CD4-positive, alpha-beta T cell treated with Interleukin-21 for 1 hour (primary cell): Measurements from ENCODE around the gene TACC3.

ENCODE experiments used
- DNase-seq: peaks from one replicate; pipeline ENCODE4 v3.0.0-alpha.2; 2020

The TACC3 gene

DNA sequence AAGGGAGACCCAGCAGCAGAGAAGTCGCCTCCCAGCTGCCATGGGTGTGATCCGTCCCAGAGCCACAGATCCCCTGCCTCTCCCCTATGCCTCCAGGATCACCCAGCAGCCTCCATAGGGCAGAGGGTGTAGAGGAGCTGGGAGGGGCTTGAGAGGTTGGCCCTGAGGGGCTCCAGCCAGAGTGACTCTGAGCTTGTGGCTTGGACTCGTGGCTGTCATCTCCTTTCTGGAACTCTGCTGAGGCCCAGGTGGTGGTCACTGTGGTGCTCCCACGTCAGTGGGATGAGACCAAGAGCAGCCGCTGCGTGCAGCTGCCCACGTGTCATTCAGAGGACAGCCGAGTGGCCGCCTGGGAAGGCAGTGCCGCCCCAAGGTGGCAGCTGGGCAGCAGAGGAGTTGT, 4.2 kb downstream of the TACC3 start:
- no peak for DNase-seq

DNA sequence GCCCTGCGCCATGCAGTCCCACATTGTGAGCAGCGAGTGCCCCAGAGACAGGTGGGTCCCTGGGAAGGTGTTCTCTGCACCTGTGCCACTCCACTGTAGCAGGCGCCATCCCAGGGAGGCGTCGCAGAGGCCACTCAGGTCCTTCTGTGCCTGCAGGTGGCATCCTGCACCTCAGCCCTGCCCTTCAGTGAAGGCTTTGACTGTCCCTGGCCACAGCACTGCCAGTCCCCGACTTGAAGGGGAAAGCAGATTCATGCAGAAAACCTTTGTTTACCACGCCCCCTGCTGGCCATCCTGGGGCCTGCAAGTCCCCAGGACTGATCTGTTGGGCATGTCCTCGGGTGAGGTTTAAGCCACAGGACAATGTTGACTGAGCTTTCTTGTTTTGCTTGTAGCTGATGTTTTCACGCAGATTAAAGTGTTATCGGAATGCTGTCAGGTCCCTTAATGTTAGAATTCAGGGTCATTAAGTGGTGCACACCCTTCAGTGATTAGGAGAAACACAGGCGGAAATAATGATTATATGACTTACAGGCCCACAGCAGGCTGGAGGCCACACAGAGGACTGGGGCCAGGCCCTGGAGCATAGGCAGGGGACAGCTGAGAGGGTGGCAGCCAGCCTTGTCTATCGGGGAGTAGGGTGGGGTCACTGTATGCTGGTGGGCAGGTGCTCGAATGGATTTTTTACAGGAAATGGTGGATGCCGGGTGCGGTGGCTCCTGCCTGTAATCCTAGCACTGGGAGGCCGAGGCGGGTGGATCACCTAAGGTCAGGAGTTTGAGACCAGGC, 5.0 kb downstream of the TACC3 start:
- peak; percentile 89 for DNase-seq

DNA sequence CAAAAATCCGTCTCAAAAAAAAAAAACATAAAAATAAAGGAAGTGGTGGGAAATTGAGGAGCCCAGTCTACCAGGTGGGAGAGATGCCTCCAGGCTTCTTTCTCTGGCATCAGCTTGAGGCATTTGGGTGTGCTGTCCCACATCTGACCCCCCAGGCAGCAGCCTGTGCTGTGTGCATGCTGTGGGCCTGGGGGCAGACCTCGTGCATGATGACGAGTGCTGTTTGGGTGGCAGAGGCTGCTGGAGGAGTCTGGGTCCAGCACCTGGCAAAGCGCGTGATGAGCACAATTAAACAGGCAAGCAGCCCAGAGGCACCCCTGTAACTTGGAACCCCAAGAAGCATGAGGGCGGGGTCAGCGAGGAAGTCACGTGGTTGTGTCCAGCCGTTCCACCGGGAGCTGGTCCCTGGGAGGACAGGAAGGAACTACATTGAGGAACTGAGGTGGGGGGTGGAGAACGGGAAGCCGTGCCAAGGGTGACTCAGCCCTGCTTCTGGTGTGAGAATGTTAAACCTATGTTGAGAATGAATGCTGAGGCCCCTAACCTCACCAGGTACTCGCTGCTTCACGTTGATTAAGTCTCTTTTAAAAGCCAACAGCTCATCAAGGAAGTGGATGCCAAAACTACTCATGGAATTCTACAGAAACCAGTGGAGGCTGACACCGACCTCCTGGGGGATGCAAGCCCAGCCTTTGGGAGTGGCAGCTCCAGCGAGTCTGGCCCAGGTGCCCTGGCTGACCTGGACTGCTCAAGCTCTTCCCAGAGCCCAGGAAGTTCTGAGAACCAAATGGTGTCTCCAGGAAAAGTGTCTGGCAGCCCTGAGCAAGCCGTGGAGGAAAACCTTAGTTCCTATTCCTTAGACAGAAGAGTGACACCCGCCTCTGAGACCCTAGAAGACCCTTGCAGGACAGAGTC, 6.1 kb downstream of the TACC3 start:
- no peak for DNase-seq

DNA sequence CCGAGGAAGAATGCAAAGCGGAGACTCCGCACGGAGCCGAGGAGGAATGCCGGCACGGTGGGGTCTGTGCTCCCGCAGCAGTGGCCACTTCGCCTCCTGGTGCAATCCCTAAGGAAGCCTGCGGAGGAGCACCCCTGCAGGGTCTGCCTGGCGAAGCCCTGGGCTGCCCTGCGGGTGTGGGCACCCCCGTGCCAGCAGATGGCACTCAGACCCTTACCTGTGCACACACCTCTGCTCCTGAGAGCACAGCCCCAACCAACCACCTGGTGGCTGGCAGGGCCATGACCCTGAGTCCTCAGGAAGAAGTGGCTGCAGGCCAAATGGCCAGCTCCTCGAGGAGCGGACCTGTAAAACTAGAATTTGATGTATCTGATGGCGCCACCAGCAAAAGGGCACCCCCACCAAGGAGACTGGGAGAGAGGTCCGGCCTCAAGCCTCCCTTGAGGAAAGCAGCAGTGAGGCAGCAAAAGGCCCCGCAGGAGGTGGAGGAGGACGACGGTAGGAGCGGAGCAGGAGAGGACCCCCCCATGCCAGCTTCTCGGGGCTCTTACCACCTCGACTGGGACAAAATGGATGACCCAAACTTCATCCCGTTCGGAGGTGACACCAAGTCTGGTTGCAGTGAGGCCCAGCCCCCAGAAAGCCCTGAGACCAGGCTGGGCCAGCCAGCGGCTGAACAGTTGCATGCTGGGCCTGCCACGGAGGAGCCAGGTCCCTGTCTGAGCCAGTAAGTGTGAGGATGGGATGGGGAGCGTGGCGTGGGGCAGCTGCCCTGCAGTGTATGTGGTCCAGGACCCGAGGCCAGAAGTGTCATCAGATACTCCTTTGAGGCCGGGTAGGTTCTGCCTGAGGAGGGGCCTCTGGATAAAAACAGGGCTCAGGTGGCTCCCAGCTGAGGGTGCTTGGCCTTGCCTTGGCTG, 7.0 kb downstream of the TACC3 start:
- DNase-seq: no peak

DNA sequence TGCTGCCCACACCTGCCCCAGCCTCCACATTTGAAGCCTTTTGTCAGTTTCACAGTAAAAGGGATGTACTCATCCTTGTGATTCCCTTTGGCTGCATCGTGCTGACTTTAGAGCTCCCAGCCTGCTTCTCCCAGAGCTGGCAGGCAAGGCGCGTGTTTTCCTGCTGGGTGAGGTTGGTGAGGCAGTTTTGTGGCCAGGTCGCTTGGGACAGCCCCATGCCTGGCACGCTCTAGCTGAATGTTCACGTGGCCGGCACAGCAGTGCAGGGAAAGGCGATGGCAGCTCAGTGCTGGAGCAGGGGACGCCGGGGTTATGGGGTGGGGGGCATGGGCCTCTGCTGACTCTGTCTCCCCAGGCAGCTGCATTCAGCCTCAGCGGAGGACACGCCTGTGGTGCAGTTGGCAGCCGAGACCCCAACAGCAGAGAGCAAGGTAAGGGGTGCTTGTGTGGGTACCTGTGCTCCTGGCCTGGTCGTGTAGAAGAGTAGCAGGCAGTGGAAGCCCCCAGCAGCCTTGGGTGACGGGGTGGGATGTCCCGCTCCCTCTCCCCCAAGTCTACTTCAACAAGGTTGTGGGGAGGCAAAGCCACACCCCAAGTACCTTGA, 9.3 kb downstream of the TACC3 start:
- DNase-seq: no peak

DNA sequence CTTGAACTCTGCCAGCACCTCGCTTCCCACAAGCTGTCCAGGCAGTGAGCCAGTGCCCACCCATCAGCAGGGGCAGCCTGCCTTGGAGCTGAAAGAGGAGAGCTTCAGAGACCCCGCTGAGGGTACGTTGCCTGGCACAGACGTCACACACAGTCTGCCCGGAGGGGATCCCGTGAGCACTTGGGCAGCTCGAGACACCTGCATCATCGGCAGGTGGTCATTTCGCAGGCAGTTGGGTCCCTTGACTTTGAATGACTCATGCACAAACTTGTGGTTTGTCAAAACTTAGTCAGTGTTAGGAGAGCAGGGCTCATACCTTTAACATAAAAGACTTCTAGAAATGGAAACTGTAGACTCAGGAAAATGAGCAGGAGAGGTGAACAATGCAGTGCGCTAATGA, 9.9 kb downstream of the TACC3 start:
- no peak for DNase-seq

DNA sequence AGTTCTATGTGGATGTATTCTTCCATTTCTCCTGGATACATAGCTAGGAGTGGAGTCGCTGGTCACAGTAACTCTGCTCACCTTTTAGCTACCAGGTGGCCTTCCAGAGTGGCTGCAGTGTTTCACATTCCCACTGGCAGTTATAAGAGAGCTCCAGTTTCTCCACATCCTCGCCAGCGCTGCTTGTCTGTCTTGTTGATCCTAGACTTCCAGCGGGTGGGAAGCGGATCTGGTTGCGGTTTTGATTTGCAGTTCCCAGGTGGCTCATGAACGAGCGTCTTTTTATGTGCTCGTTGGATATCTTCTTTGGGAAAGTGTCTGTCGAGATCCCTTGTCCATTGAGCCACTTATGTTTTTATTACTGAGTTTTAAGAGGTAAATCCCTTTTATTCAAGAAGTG, 11.6 kb downstream of the TACC3 start:
- DNase-seq: no peak

DNA sequence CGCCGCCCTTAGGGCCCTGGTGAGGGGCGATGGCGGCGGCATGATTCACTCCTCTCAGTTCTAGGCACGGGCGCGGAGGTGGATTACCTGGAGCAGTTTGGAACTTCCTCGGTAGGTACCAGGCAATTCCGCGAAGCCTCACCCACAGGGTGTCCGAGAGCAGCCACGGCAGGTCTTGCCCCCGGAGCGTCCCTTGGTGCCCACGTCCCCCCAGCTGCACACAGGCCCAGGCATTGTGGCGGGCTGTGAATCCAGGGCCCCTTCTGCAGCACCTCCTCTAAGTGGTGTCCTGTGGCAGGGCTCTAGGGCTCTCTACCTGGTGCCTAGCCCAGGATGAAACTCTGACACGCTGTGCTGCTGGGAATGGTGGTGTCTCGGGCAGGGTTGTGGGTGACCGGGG, 13.9 kb downstream of the TACC3 start:
- DNase-seq: no peak

DNA sequence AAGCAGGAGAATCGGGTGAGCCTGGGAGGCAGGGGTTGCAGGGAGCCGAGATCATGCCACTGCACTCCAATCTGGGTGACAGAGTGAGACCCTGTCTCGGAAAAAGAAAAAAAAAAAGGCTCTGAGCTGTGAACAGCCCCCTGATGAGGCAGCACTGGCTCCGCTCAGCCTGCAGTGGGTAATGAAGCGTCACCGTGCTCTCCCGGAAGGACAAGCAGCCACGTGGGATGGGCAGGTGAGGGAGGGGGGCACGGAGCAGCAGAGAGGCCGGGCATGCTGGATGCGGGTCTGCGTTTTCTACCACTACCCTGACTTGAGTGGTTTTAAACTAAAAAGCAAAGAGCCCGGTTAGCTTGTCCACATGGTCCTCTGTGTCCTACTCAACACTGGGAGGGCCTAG, 15.5 kb downstream of the TACC3 start:
- no peak for DNase-seq

DNA sequence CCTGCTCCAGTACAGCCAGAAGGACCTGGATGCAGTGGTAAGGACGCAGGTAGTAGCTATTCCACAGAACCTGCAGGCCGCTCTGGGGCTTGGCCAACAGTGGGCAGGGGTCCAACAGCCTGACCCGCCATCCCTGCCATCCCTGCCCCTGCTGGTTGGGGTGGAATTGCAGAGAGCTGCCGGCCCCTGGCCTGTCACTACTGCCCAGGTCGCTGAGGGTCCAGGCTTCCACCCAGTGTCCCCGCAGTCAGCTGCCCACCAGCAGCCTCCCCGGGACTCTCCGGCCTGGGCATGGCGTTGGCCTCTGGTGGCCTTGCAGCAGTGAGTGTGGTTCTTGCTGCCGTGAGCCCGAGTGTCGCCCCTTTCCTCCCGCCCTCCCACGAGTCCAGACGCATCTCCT, 16.3 kb downstream of the TACC3 start:
- DNase-seq: no peak

DNA sequence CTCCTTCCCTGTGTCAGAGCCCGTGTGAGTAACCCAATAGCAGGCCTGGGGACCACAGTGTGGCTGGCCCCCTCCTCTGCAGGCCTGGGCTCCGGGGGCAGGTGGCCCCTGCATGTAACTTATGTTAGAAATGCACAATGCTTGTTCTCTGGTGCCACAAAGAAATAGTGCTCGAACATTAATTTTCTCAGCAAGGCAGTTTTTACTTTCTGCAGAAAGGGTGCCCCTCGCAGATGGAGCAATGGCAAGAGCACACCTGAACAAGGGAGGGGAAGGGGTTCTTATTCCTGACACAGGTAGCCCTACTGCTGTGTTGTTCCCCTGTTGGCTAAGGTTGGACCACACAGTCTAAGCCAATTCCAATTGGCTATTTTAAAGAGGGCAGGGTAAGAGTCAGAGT, 17.1 kb downstream of the TACC3 start:
- DNase-seq: no peak

DNA sequence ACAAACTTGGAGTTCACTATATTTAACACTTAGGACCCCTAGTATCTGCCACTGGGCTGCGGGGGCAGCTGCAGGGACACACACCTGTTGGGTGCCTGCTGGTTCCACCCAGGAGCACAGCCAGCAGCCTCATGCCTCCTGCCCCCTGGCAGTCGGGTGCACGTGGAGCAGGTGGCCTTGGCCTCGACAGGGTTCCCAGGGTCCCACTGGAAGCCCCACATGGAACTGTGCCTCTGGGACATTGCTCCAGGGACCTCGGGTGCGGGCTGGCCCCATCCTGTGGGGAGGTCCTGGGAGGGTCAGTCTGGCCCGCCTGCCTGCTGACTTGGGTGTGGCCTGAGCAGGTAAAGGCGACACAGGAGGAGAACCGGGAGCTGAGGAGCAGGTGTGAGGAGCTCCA, 18.0 kb downstream of the TACC3 start:
- no peak for DNase-seq

DNA sequence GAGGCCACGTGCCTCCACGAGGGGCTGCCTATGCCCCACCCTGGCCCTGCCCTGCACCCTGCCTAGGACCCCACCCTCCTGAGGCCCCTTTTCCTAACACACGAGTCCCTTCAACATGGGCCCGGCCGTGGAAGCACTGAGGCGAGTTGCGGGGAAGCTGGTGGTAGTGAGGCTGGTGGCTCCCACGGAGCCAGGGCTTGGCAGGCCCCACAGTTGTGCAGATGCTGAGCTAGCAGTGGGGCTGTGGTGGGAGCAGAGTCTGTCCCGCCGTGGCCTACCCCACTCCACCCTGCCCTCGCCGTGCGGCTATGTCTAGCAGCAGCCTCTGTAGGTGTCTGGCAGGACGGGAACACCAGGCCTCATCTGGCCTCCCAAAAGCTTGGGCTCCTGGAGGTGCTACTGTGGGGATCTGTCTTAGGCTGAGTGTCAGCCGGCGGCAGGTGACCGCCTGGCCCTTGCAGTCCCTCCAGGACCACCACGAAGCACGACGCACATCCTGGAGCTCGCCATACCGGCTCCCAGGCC, 18.8 kb downstream of the TACC3 start:
- DNase-seq: no peak

DNA sequence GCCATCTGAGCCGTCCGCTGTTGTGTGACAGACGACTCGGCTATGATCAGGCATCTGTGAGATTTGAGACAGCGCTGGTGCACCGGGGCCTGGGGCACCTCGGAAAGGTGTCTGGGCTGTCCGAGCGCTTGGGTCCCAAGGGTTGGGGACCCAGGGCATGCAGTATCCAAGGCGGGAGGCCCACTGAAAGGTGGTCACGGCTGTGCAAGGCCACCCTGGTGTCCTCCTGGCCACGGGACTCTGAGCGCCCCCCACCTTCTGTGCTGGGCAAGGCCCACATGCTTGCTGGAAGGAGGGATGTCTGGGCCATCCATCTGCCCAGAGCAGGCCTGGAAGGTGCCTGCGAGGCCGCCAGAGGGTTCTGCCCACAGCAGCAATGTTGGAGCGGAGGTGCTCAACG, 19.9 kb downstream of the TACC3 start:
- no peak for DNase-seq

DNA sequence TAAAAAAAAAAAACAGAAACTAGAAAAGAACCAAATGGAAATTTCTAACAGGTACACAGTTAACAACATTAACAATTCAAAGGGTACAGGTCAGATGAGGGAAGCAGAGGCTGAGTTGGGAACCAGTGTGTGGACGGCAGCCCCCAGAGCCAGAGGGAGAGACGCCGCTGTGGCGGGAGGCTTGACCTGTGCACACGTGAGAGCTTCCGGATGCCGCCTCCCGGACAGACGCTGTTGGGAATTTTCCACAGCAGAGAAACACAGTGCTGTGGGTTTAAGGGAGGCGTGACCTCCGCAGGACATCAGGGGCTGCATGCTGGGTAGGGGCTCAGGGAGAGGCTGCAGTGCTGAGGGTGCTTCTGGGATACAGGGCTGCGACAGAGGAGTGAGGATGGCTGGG, 22.2 kb downstream of the TACC3 start:
- no peak for DNase-seq

DNA sequence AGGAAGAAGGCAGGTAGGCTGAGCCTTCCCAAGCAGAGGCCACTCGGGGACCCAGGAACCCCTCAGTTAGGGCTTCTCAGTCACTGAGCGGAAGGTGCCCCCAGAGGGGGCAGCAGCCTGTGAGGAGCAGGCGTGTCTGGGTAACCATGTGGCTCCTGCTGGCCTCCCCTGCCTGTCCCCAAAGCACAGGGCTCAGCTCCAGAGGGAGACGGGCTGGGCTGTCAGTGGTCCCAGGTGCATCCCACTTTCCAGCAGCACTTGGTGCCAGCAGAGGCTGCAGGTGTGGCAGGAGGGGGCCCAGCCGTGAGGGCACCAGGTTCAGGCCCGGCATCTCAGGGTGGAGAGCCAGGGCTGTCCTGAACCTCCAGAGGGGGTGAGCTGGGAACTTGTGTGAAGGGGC, 22.7 kb downstream of the TACC3 start:
- no peak for DNase-seq

DNA sequence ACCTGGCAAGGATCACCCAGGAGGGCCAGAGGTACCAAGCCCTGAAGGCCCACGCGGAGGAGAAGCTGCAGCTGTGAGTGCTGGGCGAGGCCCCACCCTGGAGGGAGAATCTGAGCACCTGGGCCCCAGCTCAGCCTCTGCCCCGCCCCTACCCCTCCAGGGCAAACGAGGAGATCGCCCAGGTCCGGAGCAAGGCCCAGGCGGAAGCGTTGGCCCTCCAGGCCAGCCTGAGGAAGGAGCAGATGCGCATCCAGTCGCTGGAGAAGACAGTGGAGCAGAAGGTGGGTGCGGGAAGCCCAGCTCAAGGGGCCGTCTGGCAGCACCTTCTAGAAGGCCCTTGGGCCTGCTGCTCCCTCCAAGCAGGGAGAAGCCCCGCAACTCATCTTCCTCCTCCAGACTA, 23.2 kb downstream of the TACC3 start:
- no peak for DNase-seq

DNA sequence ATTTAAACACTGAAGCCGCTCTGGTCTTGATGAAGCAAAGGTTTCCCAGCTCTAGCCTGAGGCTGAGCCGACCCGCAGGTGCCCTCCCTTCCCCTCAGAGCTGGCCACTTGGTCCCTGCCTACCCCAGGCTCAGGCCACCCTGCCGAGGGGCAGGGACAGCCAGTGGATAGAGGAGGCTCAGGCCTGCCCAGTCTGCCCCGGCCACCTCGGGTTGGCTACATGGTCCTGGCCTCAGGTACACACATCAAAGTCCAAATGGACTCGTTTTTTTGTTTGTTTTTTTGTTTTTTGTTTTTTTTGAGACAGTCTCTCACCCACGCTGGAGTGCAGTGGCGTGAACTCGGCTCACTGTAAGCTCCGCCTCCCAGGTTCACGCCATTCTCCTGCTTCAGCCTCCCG, 23.8 kb downstream of the TACC3 start:
- no peak for DNase-seq

DNA sequence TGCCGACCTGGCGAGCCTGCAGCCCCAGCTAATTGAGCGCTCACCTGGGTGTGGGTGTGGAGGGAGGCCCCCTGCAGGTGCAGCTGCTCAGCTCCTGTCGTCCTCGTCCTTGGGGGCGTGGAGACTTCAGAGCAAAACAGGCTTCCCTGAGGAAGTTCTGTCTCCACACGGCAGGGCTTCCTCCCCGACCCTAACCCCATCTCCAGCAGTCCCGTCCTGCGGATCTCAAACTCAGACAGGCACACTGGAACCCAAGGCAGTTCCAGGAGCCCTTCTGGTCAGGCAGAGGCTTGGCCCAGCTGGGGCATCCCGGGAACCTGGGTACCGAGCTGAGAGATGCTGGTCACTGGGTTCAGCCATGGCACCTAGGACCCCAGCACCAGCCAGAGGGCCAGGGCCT, 24.4 kb downstream of the TACC3 start:
- no peak for DNase-seq

DNA sequence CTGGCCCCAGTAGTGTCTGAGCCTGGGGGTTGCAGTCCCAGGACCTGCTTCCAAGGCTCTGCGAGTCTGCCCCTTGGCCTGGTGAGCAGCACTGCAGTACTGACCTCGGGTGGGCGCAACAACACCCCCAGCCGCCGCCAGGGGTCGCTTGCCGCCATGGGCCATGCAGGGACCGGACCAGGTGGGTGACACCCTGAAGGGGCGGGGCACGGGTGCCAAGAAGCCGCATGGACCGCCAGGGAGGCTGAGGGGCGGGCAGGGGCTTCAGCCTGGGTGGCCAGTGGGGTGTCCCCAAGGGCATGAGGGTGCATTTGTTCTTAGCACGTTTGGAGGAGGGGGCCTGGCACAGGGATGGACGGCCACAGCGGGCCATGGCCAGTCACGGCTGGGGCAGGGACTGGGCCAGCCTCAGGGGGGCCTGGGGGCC, 25.0 kb downstream of the TACC3 start:
- DNase-seq: peak; percentile 78

DNA sequence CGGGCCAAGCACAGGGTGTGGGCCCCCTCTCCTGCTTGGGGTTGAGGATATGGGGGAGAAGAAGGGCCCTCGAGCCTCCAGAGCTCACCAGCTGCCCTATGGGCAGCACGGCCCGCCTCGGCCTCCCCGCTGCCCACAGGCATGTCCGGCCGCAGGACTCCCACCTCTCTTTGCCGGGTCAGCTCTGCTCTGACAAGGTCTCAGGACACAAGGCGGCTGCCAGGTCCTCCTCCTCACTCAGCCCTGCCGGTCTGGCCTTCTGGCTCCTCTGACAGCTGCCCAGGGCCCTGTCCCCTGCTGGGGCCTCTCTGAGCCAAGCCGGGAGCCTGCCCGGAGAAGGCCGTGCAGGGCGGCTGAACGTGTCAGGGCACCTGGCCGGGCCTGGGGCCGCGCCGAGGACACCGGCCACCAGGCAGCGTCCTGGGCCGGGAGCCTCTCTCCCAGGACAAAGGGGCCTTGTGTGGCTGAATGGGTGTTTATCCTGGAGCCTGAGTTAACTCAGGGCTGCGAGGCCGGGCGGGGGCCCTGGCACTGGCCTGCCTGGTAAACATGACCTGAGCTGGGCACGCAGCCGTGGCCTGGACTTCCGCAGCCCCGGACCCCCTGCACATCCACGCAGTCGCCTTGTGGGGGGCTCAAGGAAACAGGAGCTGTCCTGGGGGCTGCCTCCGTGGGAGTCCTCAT, 25.7 kb downstream of the TACC3 start:
- DNase-seq: no peak

DNA sequence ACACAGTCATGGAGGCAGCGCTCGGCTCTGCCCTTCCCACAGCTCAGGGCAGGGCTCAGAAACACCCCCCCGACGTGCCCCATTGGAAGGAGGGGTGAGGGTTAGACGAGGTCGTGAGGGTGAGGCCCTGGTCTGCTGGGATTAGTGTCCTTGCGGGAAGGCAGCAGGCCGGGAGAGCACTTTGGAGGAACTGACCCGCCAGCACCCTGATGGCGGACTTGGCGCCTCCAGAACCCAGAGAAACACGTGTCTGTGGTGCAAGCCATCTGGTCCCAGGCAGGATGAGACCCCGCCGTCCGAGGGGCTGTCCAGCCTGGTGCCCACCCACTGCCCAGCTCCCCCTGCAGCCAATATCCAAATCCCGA, 26.3 kb downstream of the TACC3 start:
- no peak for DNase-seq
